G401 (cell line): ENCODE data around the gene INSIG1. TPM values are rescaled to one million over a fixed set of nuclear protein-coding genes. Genes with fewer than 3 reads are reported as not detected.

Source experiments
- DNase-seq: peaks from one replicate; pipeline ENCODE4 v3.0.0-alpha.2; 2015; ENCODE audit warnings: low spot score
- in situ Hi-C: cut with HindIII; loops from 2 replicates; pipeline ENCODE4 v1.10.0; 2016; ENCODE audit warnings: low sequenced_read_pairs, mixed read lengths
- total RNA-seq: library from RNA; depleted of rRNA; stranded (reverse); fragments of >200 nt; shearing (Covaris generic); gene quantifications from 2 replicates; pipeline ENCODE4 v1.2.3, GENCODE V29; 2014

Gene INSIG1
- total RNA-seq, 1 experiment from 2014 or later: 69.1 TPM

GRCh38 chr7:155263581-155264143 lies 34.0 kb upstream of the INSIG1 start:
- no peak for DNase-seq
- in situ Hi-C loops: no loop called here

DNA sequence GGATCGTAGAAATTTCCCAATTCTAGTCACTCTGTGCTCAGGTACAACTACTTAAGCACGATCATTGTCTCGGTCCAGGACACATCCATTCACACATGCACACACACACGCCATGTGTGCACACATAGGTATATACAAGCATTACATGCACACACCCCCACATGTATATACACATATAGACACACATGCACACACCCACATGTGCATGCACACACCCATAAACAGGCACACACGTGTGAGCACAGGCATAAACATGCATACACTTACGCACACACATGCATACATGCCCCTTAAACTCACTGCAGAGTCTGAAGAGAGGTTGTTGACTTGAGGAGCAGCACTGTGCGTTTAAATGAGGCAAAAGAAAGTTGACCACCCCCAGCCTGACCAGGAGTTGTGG lies 32.5 kb upstream of the INSIG1 start:
- in situ Hi-C loops: no loop called here
- DNase-seq: no peak

- no peak for DNase-seq
- in situ Hi-C loops: no loop called here
Measured at GRCh38 chr7:155265961-155266360, 31.7 kb upstream of the INSIG1 start.

- DNase-seq: no peak
- in situ Hi-C loops: no loop called here
Measured at GRCh38 chr7:155266440-155266839, 31.2 kb upstream of the INSIG1 start.

DNA sequence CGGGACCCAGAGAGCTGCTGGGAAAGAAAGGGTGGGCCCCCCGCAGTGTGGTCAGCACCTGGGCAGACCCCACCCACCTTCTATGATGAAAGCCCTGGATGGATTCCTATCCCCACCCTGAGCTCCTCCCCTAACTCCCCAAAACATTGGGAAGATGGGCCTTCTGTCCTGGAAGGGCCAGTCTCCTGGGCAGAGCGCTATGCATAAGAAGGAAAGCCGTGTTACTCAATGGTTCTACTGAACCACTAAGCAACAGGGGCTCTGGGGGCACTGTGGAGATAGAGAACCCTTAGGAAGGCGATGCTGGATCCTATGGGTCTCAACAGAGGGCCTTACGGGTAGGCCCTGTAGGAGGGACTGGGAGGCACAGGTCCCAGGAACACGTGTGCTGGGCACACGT lies 30.7 kb upstream of the INSIG1 start:
- no peak for DNase-seq
- in situ Hi-C loops: no loop called here

GRCh38 chr7:155267436-155267835 lies 30.2 kb upstream of the INSIG1 start:
- in situ Hi-C loops: no loop called here

DNA sequence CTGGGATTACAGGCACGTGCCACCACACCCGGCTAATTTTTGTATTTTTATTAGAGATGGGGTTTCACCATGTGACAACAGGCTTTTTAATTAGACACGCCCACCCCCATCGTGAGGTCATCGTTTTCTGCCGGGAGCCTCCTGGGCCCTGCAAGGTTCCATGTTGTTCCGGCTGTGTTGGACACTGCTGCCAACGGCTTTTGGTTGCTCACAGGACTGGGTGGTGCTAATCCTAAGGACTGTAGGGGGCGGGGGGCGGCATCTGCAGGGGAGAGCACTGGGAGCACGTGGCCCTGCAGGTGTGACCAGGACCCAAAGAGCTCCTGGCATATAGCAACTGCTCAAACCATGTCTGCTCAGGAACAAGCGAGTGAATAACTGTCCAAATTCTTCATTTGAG lies 29.5 kb upstream of the INSIG1 start:
- in situ Hi-C loops: no loop called here
- DNase-seq: no peak

More at GRCh38 chr7:155267436-155267835, 30.2 kb upstream of the INSIG1 start:
- no peak for DNase-seq

- DNase-seq: no peak
- in situ Hi-C loops: no loop called here
Measured at GRCh38 chr7:155268921-155269650, 28.6 kb upstream of the INSIG1 start.

DNA sequence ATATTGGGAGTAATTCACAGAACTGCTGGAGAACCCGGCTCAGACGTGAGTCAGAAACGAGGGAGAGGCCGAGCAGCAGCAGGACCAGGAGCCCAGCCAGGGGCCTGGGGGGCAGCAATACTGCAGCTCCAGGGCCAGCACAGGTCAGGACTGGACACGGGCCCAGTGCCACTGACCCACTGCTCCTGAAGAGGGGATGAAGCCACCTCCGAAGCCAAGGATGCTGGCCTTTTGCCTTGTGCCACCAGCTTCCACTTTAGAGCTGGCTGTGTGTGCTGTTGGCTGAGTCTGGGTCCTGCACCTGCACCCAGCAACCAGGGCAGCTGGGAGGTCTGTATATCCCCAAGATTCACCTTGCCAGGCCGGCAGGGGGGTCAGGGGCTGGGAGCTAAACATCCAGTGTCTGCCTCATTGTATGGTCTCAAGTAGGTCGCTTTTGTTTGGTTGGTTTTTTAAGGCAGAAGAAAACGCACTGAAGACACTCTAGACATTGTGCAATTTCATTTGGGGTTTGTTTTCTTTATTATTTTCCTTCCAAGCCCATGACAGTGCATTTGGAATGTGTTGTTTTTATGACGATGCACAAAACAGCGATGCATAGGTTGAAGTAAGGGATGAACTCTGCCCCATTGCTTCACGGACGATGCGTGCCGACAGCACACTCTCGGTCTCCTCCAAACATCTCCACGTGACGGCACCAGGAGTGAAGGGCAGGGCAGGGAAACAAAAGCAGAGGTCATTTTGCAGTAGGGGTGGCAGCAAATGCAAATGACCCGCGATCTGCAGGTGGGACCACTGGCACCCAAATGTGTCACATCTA lies 27.7 kb upstream of the INSIG1 start:
- in situ Hi-C loops: no loop called here
- no peak for DNase-seq

DNA sequence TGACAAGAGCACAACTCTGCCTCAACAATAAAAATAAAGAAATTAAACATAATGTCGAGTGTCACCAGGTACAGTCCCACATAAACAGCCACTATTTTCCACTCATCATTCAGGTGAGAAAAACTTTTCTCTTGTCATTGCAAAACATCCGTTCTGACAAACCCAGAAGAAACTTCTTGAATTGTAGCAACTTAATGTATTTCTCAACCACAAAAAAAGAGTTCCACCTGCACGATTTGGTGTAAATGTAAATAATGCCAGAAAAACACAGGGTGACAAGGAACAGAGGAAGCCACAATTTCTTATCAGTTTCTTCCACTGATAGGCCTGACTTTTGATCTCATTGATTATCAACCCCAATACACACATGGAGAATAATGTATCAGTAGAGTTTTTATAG lies 26.8 kb upstream of the INSIG1 start:
- in situ Hi-C loops: no loop called here
- no peak for DNase-seq

GRCh38 chr7:155274633-155275355 lies 22.9 kb upstream of the INSIG1 start:
- in situ Hi-C loops: no loop called here
- DNase-seq: no peak

GRCh38 chr7:155276042-155276799 lies 21.5 kb upstream of the INSIG1 start:
- DNase-seq: no peak
- in situ Hi-C loops: no loop called here

GRCh38 chr7:155276800-155277375 lies 20.8 kb upstream of the INSIG1 start:
- in situ Hi-C loops: no loop called here

GRCh38 chr7:155277385-155277994 lies 20.2 kb upstream of the INSIG1 start:
- in situ Hi-C loops: no loop called here
- DNase-seq: no peak

More at GRCh38 chr7:155276800-155277375, 20.8 kb upstream of the INSIG1 start:
- DNase-seq: no peak

- in situ Hi-C loops: no loop called here
Measured at GRCh38 chr7:155278921-155279320, 18.8 kb upstream of the INSIG1 start.

DNA sequence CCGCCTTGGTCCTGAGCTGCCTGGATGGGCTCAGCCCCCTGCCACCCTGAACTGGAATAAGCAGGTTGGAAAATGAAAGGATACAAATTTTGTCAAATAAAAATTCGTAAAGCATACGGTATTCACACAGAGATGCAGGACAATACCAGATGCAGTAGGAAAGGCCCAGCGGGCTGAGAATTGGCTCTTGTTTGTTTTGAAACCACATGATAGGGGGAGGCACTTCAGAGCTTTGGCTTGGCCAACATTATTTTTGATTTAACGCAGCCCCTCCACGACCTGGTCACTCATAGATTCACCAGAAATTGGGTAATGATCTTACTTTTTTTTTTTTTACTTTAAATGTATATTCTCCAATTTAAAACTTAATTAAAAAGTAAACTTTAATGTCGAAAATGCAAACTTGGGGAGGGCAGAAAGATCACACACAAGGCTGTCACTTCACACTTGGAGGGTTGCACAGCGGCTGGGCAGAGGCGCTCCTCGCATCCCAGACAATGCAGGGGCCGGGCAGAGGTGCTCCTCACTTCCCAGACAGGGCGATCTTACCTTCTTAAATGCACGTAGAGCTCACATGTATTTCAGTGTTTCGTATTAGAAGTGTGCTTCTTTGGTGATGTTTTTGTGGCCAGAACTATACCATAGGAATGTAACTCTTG lies 17.8 kb upstream of the INSIG1 start:
- no peak for DNase-seq
- in situ Hi-C loops: no loop called here

More at GRCh38 chr7:155278921-155279320, 18.8 kb upstream of the INSIG1 start:
- no peak for DNase-seq

DNA sequence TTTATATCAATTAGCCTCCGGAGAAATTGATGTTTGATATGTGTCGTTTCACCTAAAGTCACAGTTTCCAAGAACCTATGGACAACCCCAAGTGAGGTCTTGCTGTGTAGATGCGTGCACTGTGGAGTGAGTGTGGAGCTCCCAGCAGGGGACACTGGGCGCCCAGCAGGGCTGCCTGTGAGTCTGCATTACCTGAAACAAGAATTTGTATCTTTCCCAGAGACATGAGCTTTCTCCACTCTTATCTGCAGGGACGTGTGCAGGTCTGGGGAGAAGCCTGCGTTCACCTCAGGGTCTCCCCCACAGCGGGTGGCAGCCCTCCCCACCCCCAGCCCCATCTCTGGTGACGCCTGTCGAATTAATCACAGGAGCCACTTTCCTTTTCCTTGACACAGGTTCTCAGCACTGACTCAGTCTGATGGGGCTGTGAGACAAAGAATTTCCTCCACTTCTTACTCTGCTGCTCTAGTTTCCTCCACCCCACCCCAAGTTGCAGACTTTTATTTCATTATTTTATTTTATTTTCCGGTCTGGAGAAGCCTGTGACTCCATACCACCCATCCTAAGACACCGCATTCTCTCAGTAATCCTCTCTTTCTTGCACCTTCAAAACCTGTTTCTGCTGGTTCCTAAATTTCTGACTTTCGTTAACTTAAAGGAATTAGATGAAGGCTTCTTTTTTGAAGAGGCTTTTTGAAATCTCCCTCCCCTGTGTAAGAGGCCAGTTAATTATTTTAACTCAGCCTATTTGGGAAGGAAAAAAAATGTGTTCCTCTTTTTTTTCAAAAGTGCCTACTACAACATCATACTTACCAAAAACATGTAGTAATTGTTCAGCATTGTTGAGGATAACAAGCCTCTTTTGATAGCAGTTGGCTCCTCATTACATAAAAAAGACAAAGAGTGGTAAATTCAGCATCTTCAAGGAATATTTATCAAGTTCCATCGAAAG lies 17.0 kb upstream of the INSIG1 start:
- DNase-seq: no peak
- in situ Hi-C loops: no loop called here
